Caco-2 (cell line): ENCODE measurements around the gene CNIH2. TPM values are rescaled to one million over a fixed set of nuclear protein-coding genes. Genes with fewer than 3 reads are reported as not detected.

Source experiments
- BruUV-seq: library from RNA; stranded (reverse); fragments of 400-500 nt; replicated peaks from 2 replicates; lab custom pipeline; 2021; lab: Mats Ljungman, UMichigan
- CTCF ChIA-PET: fragments of 300-600 bp; sonication (Branson Sonifier 250); formaldehyde crosslinking; loops from one replicate; lab custom pipeline; 2022; ENCODE audit warnings: antibody characterized with exemption; lab: Charles Lee
- POLR2A ChIA-PET: fragments of 300-600 bp; sonication (Branson Sonifier 250); formaldehyde crosslinking; loops from one replicate; lab custom pipeline; 2022; ENCODE audit warnings: antibody characterized with exemption; lab: Charles Lee
- DNase-seq, 2 experiments: peaks; one replicate each; pipeline versions ENCODE4 v3.0.0 to v3.0.0-alpha.2; 2020 to 2022
- H3K27me3 ChIP-seq: replicated peaks from 2 replicates; pipeline ENCODE4 v1.6.0; 2011; ENCODE audit warnings: low read length; ENCODE audit not compliant: control insufficient read depth, insufficient read depth
- H3K36me3 ChIP-seq: 2 replicates; pipeline ENCODE4 v1.5.1; 2011; ENCODE audit warnings: low read length; ENCODE audit not compliant: control insufficient read depth, insufficient read depth
- H3K4me1 ChIP-seq: fragments of 250-450 bp; sonication (Bioruptor Pico); 2 replicates; pipeline ENCODE4 v1.5.1; 2020; ENCODE audit warnings: mild to moderate bottlenecking
- H3K4me3 ChIP-seq: 2 replicates; pipeline ENCODE4 v1.5.1; 2011; ENCODE audit warnings: low read depth, mild to moderate bottlenecking, control low read depth, low read length
- H3K9me3 ChIP-seq: fragments of 250-450 bp; sonication (Bioruptor Pico); 2 replicates; pipeline ENCODE4 v1.5.1; 2020; ENCODE audit warnings: mild to moderate bottlenecking, moderate library complexity
- H3K27ac Mint-ChIP-seq: one replicate; pipeline ENCODE4 v1.8.0; 2022; ENCODE audit warnings: mixed read lengths; ENCODE audit not compliant: unreplicated experiment
- H3K27me3 Mint-ChIP-seq: one replicate; pipeline ENCODE4 v1.8.0; 2022; ENCODE audit warnings: mixed read lengths; ENCODE audit not compliant: insufficient read depth, unreplicated experiment
- H3K36me3 Mint-ChIP-seq: one replicate; pipeline ENCODE4 v1.8.0; 2022; ENCODE audit warnings: mild to moderate bottlenecking, mixed read lengths; ENCODE audit not compliant: insufficient read depth, unreplicated experiment
- H3K4me1 Mint-ChIP-seq: one replicate; pipeline ENCODE4 v1.8.0; 2022; ENCODE audit warnings: low read depth, mixed read lengths; ENCODE audit not compliant: unreplicated experiment
- H3K4me3 Mint-ChIP-seq: one replicate; pipeline ENCODE4 v1.8.0; 2022; ENCODE audit warnings: mild to moderate bottlenecking, moderate library complexity, mixed read lengths; ENCODE audit not compliant: unreplicated experiment
- H3K9me3 Mint-ChIP-seq: one replicate; pipeline ENCODE4 v1.8.0; 2022; ENCODE audit warnings: mixed read lengths; ENCODE audit not compliant: unreplicated experiment
- intact Hi-C: fragments of 100-400 bp; cut with micrococcal nuclease; formaldehyde crosslinking; loops from one replicate; pipeline ENCODE4 v1.10.0; 2022; ENCODE audit not compliant: unreplicated experiment
- total RNA-seq: library from RNA; stranded (reverse); gene quantifications from 2 replicates; pipeline ENCODE4 v1.2.3, GENCODE V29; 2022
- TF ChIP-seq, protein P1 (sequence below), 2 experiments: fragments of 200-600 bp in 1 of 2; IDR thresholded peaks; 1 replicate in 1 of 2; 2 replicates in 1 of 2; pipeline versions ENCODE4 v1.5.1 to v1.8.0; 2011 to 2022; ENCODE audit warnings: antibody characterized with exemption in 1 of 2, control low read depth in 1 of 2, inconsistent platforms in 1 of 2, low read depth in 1 of 2, low read length in 1 of 2, mild to moderate bottlenecking in 1 of 2, moderate library complexity in 1 of 2; ENCODE audit not compliant: insufficient read depth in 1 of 2, severe bottlenecking in 1 of 2, unreplicated experiment in 1 of 2

The CNIH2 gene
- total RNA-seq, 1 experiment from 2014 or later, result 6.1 TPM

DNA sequence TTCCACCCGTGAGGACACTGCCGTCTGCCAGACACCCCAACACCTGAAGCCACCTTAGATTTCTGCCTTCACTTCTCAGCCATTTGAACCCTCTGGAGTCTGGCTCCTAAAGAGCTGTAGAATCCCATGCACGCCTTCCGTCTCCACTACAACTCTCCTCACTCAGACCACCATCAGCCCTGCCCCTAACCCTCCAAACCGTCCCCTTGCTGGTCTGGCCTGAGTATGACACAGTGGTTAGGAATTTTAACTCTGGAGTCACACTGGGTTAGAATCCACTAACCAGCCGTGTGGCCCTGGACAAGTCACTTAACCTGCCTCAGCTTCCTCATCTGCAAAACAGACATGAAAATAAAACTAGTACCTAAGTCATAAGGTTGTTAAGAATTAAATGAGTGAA, 3.0 kb downstream of the CNIH2 start:
- no peak overlapping the region for H3K4me3 ChIP-seq
- peak overlapping the region; percentile 26 for H3K27ac Mint-ChIP-seq
- DNase-seq, result no peak
- no peaks in the 10 kb centered on the region for H3K9me3 ChIP-seq
- intact Hi-C loops, result no loop called here
- peaks cover 49% of the 10 kb centered on the region for H3K36me3 Mint-ChIP-seq
- no peaks in the 10 kb centered on the region for H3K9me3 Mint-ChIP-seq
- CTCF ChIA-PET, result interaction anchor here (0.6 to 2.6 kb wide), 3 partner anchors 31 to 1153 kb away, joined by 3 to 13 read pairs (median 4); partner anchors contain the start of gene RIN1
- H3K4me1 Mint-ChIP-seq, result peaks cover 26% of the 10 kb centered on the region
- no peaks in the 10 kb centered on the region for H3K27me3 ChIP-seq
- TF ChIP-seq, protein P1, sequence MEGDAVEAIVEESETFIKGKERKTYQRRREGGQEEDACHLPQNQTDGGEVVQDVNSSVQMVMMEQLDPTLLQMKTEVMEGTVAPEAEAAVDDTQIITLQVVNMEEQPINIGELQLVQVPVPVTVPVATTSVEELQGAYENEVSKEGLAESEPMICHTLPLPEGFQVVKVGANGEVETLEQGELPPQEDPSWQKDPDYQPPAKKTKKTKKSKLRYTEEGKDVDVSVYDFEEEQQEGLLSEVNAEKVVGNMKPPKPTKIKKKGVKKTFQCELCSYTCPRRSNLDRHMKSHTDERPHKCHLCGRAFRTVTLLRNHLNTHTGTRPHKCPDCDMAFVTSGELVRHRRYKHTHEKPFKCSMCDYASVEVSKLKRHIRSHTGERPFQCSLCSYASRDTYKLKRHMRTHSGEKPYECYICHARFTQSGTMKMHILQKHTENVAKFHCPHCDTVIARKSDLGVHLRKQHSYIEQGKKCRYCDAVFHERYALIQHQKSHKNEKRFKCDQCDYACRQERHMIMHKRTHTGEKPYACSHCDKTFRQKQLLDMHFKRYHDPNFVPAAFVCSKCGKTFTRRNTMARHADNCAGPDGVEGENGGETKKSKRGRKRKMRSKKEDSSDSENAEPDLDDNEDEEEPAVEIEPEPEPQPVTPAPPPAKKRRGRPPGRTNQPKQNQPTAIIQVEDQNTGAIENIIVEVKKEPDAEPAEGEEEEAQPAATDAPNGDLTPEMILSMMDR (IDR thresholded peaks at IDR 0.05; ENCODE audit: insufficient read depth in 1 of 2, low read depth in 1 of 2, low read length in 1 of 2, severe bottlenecking in 1 of 2, unreplicated experiment in 1 of 2), result no peak
- POLR2A ChIA-PET, result no interaction called here
- BruUV-seq, result no TSS peak
- H3K36me3 ChIP-seq, result peaks cover 2% of the 10 kb centered on the region; the same call in 1 of the 2 replicates
- H3K4me3 Mint-ChIP-seq, result no peak overlapping the region
- H3K4me1 ChIP-seq, result peaks cover 11% of the 10 kb centered on the region
- H3K27me3 Mint-ChIP-seq, result no peaks in the 10 kb centered on the region

DNA sequence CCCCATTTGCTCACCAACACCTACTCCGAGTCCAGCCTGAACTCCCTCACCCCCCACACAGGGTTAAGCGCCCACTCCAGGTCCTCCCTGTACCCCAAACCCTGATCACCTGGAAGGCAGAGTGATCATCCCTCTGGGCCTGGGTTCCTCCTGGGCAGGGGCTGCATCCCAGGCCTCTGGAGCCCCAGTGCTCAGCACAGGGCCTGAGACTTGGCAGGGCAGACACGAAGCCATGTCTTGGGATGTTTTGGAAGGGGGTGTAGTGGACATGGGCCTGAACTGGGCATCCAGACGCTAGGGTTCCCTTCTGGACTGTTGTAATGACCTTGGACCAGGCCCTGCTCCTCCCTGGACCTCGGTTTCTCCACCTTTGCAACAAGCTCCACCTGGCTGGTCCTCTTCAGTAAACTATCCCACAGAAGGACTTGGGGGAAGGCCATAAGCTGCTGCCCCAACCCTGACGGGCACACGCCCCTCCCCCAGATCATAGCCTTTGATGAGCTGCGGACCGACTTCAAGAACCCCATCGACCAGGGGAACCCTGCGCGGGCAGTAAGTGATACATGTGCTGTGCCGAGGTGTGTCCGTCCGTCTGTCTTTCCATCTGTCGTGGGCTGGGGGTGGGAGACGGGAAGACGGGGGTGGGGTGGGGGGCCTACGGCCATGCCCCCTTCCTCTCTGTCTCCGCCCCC, 3.9 kb downstream of the CNIH2 start:
- ChIA-PET CTCF (interaction anchor here (0.9 to 2.6 kb wide), 3 partner anchors 30 to 60 kb away, joined by 4 to 13 read pairs (median 4); partner anchors contain the start of gene RIN1), POLR2A (no interaction called here)
- TF ChIP-seq, protein P1 (IDR thresholded peaks at IDR 0.05; ENCODE audit: insufficient read depth in 1 of 2, low read depth in 1 of 2, low read length in 1 of 2, severe bottlenecking in 1 of 2, unreplicated experiment in 1 of 2), result no peak
- no peaks in the 10 kb centered on the region for H3K9me3 Mint-ChIP-seq
- no peak overlapping the region for H3K4me3 Mint-ChIP-seq
- DNase-seq, result no peak
- H3K27ac Mint-ChIP-seq, result no peak overlapping the region
- peaks cover 46% of the 10 kb centered on the region for H3K36me3 Mint-ChIP-seq
- no TSS peak for BruUV-seq
- H3K9me3 ChIP-seq, result no peaks in the 10 kb centered on the region
- peaks cover 11% of the 10 kb centered on the region for H3K4me1 ChIP-seq
- H3K27me3 Mint-ChIP-seq, result no peaks in the 10 kb centered on the region
- peaks cover 4% of the 10 kb centered on the region; the same call in 1 of the 2 replicates for H3K36me3 ChIP-seq
- intact Hi-C loops, result no loop called here
- H3K27me3 ChIP-seq, result no peaks in the 10 kb centered on the region
- H3K4me1 Mint-ChIP-seq, result peaks cover 26% of the 10 kb centered on the region
- no peak overlapping the region for H3K4me3 ChIP-seq

DNA sequence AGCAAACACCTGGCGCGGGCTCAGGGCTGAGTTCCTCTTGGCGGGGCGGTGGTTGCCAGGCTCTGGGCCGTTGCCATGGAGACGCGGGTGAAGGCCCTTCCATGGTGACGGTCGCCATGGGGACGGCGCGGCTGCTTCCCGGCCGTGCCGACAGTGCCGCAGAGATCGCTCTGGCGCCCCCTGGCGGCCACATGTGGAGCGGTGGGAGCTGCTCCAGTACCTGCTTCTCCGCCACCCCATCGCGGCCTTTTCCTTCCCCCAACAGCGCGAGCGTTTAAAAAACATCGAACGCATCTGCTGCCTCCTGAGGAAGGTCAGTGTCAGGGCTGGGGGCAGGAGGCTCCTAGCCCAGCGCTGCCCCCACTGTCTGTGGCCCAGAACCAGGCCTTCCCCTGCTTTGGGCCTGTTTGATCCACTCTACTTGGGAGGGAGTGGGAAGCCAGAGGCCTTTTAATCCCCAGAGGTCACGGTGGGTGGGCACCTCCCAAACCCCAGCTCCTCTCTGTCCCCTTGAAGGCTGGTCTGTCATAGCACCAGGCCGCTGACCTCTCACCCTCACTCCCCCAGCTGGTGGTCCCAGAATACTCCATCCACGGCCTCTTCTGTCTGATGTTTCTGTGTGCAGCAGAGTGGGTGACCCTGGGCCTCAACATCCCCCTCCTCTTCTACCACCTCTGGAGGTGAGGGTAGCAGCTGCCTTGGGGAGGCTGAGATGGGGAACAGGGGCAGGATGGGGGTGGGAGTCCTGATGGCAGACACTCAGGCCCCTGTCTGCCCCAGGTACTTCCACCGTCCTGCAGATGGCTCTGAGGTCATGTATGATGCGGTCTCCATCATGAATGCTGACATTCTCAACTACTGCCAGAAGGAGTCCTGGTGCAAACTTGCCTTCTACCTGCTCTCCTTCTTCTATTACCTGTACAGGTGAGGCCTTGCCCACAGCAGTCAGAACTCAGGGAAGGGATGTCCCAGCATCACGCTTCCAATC, 4.8 kb downstream of the CNIH2 start:
- no peaks in the 10 kb centered on the region for H3K9me3 Mint-ChIP-seq
- Histone ChIP-seq H3K9me3 (no peaks in the 10 kb centered on the region), H3K4me3 (no peak overlapping the region), H3K27me3 (no peaks in the 10 kb centered on the region), H3K4me1 (peaks cover 7% of the 10 kb centered on the region), H3K36me3 (peaks cover 5% of the 10 kb centered on the region; the same call in 1 of the 2 replicates)
- no peak overlapping the region for H3K27ac Mint-ChIP-seq
- BruUV-seq, result no TSS peak
- ChIA-PET POLR2A (no interaction called here), CTCF (interaction anchor here (0.6 to 2.6 kb wide), 6 partner anchors 9 to 1244 kb away, joined by 3 to 13 read pairs (median 4); partner anchors contain the start of gene TMEM151A)
- no peak overlapping the region for H3K4me3 Mint-ChIP-seq
- peak; percentile 93 for DNase-seq
- H3K36me3 Mint-ChIP-seq, result peaks cover 41% of the 10 kb centered on the region
- H3K27me3 Mint-ChIP-seq, result no peaks in the 10 kb centered on the region
- H3K4me1 Mint-ChIP-seq, result peaks cover 26% of the 10 kb centered on the region
- TF ChIP-seq, protein P1 (IDR thresholded peaks at IDR 0.05; ENCODE audit: insufficient read depth in 1 of 2, low read depth in 1 of 2, low read length in 1 of 2, severe bottlenecking in 1 of 2, unreplicated experiment in 1 of 2), result peak; percentile 80 to 90
- intact Hi-C loops, result no loop called here
